ENCODE measurements around the gene MARCHF7. TPM values are rescaled to one million over a fixed set of nuclear protein-coding genes. Genes with fewer than 3 reads are reported as not detected.

MARCHF7 gene, protein sequence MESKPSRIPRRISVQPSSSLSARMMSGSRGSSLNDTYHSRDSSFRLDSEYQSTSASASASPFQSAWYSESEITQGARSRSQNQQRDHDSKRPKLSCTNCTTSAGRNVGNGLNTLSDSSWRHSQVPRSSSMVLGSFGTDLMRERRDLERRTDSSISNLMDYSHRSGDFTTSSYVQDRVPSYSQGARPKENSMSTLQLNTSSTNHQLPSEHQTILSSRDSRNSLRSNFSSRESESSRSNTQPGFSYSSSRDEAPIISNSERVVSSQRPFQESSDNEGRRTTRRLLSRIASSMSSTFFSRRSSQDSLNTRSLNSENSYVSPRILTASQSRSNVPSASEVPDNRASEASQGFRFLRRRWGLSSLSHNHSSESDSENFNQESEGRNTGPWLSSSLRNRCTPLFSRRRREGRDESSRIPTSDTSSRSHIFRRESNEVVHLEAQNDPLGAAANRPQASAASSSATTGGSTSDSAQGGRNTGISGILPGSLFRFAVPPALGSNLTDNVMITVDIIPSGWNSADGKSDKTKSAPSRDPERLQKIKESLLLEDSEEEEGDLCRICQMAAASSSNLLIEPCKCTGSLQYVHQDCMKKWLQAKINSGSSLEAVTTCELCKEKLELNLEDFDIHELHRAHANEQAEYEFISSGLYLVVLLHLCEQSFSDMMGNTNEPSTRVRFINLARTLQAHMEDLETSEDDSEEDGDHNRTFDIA
- total RNA-seq = 57.8 and 61.6 TPM in 2 replicates

DNA sequence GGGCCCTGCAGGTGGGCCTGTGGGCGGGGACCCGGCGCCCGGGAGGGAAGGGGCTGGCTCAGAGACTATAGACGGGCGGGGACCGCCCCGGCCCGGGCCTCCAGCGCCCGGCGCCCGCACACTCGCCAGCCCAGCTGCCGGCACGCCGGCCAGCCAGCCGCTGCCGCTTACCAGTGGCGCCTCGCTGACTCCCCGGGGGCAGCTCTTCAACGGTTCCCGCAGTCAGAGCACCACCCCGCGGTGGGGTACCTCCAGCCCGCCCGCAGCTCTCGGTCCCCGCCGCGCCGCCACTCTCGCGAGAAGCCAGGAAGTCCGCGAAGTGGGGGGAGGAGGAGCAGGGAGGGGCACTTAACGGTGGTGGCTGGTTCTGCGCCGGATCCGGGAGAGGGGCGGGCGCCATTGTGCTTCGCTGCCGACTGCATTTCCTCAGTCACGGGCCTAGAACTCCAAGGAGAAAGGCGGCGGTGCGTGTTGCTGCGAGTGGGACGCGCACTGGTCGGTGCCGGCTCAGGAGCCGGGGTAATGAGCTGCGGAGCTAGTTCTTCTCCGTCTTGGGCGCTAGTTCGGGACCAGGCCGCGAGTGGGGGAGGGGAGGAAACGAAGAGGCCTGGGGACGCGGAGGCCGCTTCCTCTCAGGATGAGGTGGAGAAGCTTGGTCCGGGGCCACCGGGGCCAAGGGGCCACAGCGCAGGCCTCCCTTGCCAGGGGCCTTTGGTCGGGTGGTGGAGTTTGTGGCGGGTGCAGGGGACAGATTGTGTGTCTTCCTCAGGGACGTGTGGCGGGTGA lies at the start of gene MARCHF7:
Gene MARCHF7, plus strand, starts transcription at position 364 of the 786 bp plus-strand sequence. CDS start 16,517 bp downstream, outside the sequence.

Other genes with a start within 250 kb of the MARCHF7 start
- 17.2 and 25.4 TPM in 2 replicates for gene BAZ2B, start 96.0 kb upstream of the MARCHF7 start, total RNA-seq
- gene CD302, start 85.7 kb downstream of the MARCHF7 start, total RNA-seq = 18.7 and 31.6 TPM in 2 replicates
- gene LY75, start 192.2 kb downstream of the MARCHF7 start, total RNA-seq = under 0.01 and 0.47 TPM in 2 replicates